ENCODE results near the gene FBRS. TPM values are rescaled to one million over a fixed set of nuclear protein-coding genes. Genes with fewer than 3 reads are reported as not detected.

FBRS gene
- total and polyA plus RNA-seq, 2 of the 13 experiments (the other 11 are each of a cell fraction or from before 2014, with no cell fraction given) = 13.7 to 16.2 TPM

GRCh38 chr16:30609002-30609925, 49.0 kb upstream of the FBRS start (continued):
- TF ChIP-seq KMT2B (CRISPR knock-in tag; IDR thresholded peaks at IDR 0.05) (no peak), ARHGAP35 (CRISPR knock-in tag; IDR thresholded peaks at IDR 0.05; ENCODE audit: borderline replicate concordance) (0 out of 2 replicates have a peak, but pooled peaks have one; percentile 83), XRCC5 (optimal IDR thresholded peaks at IDR 0.05; ENCODE audit: low read length) (peak; percentile 7), SCMH1 (CRISPR knock-in tag; IDR thresholded peaks at IDR 0.05; ENCODE audit: borderline replicate concordance) (no peak), TGIF2 (CRISPR knock-in tag; IDR thresholded peaks at IDR 0.05) (no peak), ZNF331 (CRISPR knock-in tag; IDR thresholded peaks at IDR 0.05) (peak; percentile 44; the same call in 1 of the 2 replicates), ZBTB25 (CRISPR knock-in tag; IDR thresholded peaks at IDR 0.05) (no peak), TCF12 (IDR thresholded peaks at IDR 0.05) (no peak), TCF12 (CRISPR knock-in tag; IDR thresholded peaks at IDR 0.05) (no peak), ZNF615 (CRISPR knock-in tag; IDR thresholded peaks at IDR 0.05; ENCODE audit: borderline replicate concordance) (no peak; the same call in 1 of the 2 replicates), MNT (IDR thresholded peaks at IDR 0.05) (no peak), SMAD3 (CRISPR knock-in tag; IDR thresholded peaks at IDR 0.05) (no peak), FOXP4 (CRISPR knock-in tag; IDR thresholded peaks at IDR 0.05) (no peak; the same call in 1 of the 2 replicates), ZNF782 (CRISPR knock-in tag; IDR thresholded peaks at IDR 0.05; ENCODE audit: borderline replicate concordance) (0 out of 2 replicates have a peak, but pooled peaks have one; percentile 81), HNRNPK (IDR thresholded peaks at IDR 0.05; ENCODE audit: low read depth, low read length, poor library complexity, severe bottlenecking) (peak; percentile 41), ZNF570 (CRISPR knock-in tag; IDR thresholded peaks at IDR 0.05; ENCODE audit: borderline replicate concordance) (no peak), PATZ1 (CRISPR knock-in tag; IDR thresholded peaks at IDR 0.05) (peak; percentile 9; the same call in 1 of the 2 replicates), HDAC6 (IDR thresholded peaks at IDR 0.05; ENCODE audit: low read depth, low read length) (no peak), CBX2 (IDR thresholded peaks at IDR 0.05; ENCODE audit: low read depth, low read length) (no peak), CBX2 (CRISPR knock-in tag; IDR thresholded peaks at IDR 0.05; ENCODE audit: low read depth) (no peak), ZSCAN25 (CRISPR knock-in tag; IDR thresholded peaks at IDR 0.05) (no peak), PREB (CRISPR knock-in tag; IDR thresholded peaks at IDR 0.05) (no peak)
